Mucosa of gallbladder (tissue), 1 donor: ENCODE measurements around the gene FOXC1. TPM values are rescaled to one million over a fixed set of nuclear protein-coding genes. Genes with fewer than 3 reads are reported as not detected.

Source experiments
- DNase-seq: peaks from one replicate; pipeline ENCODE4 v3.0.0-alpha.2; 2020; ENCODE audit warnings: low spot score
- total RNA-seq: library from RNA; stranded (reverse); gene quantifications from one replicate; pipeline ENCODE4 v1.2.1, GENCODE V29; 2021
- donor health status: DM: no; HTN: no; CAD: no.

The FOXC1 gene
- total RNA-seq, 1 donor from 2014 or later: 9.5 TPM

DNA sequence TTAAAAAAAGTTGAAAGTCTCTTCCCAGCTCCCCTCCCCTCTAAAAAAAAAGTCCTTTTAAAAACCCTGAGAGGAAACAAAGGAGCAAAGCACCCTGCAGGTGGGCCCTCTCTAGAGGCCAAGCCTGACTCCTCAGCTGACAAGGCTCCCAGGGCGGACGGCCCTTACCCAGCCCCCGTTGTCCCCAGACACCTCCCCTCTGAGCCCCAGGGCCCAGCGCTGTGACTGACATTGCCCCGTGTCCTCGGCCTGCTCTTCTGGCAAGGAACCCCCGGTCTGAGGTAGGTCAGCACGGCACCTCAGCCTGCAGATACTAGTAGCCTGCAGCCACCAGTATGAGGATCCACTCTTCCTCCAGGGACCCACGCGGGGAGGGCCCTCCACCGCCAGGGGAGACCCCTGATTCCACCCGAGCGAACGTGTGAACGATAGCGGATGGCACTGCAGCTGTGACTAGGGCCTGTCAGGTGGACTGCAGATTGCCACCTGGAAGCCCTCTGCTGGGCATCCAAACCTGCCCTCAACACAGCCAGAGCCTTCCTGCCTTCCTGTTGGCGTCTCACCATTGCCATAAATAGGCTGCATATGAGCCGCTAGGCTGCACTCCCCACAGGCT lies 34.2 kb downstream of the FOXC1 start:
- no peak for DNase-seq

DNA sequence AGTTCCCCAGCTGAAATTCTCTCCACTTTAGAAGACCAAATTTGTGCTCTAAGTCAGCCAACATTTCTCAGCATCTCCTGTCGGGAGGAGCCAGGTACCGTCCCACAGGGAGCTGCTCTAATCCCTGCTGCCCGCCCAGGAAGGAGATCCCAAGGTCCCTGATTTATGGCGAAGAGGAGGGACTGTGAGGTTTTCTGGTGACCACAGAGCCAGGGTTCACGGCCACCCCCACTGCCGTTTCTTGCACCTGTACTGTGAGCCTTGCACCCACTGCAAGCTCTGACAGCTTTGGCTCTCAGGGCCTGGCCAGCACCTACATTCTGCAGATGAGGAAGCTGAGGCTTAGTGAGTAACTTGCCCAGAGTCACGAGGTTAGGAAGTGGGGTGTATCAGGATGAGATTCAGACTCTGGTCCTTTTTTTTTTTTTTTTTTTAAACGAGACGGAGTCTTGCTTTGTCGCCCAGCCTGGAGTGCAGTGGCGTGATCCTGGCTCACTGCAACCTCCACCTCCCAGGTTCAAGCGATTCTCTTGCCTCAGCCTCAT lies 34.9 kb downstream of the FOXC1 start:
- DNase-seq: no peak

DNA sequence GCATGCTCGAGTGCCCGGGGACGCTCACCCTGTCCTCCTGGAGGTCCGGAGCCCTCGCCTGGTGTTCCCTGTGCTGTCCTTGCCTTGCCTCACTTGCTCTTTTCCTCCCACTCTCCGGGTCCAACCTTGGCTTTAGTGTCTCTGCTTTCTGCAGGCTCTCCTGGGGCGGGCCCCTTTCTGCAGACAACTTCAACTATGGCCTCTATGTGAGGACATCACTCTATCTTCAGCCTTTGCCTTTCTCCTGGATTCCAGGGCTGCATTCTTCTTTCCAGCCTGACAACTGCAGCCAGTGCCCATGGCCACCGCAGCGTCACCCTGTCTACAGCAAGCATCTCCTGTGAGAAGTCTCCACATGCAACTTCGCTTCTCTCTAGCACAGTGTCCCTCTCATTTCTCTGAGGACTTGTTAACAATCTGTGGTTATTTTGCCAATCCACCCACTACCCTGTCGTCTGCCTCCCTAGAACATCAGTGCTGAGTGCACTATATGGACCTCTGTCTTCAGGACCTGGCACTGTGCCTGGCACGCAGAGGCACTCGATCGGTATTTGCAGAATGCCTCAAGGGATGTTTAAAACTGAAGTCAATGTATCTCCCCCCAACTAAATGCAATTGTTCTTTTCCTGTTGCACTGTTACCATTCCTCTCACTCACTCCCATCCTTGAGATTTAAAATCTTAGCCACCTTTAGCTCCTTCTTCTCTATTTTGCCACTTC lies 35.9 kb downstream of the FOXC1 start:
- no peak for DNase-seq

DNA sequence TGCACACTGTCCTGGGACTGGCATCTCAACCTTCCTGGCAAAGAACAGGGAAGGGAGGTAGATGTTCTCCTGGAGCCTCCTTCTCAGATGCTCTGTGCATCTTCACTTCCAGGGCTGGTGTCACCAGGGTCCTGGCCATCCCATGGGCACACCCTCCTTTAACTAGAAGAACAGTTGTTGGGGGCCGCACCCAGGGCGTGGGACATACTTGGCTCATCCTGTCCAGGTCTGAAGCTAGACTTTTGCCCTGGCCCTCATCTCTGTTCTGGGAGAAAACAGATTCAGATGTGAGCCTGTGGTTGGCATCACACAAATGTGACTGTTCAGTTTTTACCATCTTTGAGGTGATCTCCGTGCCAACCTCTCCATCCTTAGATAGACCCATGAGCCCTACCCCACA lies 41.6 kb downstream of the FOXC1 start:
- DNase-seq: no peak

DNA sequence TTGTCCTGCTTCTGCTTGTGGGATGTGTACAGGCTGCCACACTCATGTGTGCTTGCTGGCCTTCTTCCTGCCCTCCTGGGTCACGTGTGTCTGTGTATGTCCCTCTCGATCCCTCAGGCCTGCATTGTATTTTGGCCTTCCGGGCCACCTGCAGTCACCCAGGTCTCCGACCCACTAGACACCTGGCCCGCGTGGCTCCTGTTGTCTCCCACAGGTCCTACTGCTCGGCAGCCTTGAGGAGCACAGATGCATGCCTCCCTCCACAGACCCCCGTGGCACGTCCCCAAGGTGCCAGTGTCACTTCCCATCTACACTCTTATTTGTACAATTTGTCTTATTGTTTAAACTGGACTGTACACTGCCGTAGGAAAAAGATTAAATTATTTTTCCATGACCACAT lies 43.1 kb downstream of the FOXC1 start:
- DNase-seq: no peak

DNA sequence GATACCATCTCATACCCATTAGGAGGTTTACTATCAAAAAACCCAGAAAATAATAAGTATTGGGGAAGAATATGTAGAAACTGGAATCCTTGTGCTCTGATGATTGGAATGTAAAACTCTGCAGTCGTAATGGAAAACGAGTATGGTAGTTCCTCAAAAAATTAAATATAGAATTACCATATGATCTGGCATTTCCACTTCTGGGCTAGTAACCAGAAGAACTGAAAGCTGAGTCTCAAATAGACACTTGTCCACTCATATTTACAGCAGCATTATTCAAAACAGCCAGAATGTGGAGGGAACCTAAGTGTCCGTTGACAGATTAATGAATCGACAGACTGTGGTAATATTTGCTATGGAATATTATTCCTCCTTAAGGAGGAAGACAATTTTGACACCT lies 44.3 kb downstream of the FOXC1 start:
- no peak for DNase-seq

DNA sequence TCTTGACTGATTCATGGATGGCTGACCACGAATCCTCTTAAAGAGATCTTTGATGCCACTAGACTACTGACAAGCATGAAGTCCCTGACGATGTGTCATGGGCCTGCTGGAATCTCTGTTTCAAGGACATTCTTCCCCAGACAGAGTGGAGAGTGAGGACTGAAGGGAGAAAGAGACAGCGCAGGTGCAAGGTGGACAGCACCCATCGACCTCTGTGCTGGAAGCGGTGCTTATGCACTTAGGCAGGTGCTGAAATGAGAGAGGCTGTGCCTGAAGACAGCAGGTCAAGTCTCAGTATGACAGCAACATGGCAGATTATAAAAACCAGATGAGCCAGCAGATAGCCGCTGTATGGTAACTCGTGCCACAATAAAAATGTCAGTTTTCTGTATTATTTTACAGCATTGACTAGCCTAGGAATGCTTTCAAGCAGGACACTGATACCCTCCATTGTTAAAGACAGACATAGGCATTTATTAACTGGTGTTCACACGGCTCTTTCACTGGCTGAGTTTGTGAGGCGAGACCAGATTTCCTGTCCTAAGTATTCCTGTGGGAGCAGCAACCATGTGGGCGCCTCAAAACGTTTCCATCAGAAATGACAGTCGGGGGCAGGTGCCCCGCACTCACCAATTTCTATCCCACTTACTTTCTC lies 47.5 kb downstream of the FOXC1 start:
- DNase-seq: no peak

DNA sequence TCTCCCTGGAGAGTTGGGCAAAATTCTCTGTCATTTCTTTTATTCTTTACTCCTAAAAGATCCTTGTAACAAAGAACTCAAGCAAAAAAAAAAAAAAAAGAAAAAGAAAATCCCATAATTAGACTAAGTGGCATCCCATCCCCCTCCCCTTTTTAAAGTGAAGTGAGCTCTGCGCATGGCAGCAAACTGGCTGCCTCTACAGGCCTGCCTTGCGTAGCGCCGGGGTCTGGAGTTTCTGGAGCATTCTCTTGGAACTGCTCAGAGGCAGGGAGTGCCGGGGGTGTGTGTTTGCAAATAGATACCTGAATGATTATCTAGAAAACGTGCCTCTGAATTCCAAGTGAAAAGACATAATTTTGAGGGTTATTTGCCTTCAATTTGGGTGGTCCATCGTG lies 48.1 kb downstream of the FOXC1 start:
- no peak for DNase-seq

DNA sequence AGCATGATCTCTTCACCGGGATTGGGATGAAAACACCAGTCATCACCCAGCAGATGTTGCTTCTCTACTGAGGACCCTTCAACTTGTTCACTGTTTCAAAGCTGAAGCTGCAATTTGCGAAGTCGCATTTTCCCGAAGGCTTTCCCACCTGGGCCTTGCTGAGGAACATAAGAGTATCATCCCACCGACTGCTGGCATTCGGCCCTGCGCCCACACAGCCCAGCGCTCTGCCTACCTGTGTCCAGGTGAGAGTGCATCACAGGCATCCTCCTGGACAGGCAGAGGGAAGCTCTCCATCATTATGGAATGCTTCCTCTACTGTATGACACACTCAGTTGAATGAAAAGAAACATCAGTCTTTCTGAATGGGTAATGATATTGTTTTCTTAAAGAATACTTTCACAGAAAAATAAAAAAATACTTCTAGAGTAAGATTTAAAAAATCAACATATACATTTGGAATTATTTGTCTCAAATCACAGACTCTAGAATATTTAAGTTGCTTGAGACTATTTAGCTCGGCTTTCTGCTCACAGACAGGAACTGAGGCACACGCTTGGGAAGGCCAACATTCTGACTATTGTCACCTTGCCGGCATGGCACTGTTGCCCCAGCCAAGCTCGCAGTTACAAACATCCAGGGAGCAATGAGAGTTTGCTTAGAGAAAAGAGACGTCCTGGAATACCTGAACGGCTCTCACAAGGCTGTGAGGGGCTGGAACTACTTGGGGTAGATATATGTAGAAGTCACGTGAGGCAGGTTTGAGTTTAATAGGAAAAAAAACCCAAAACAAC lies 48.7 kb downstream of the FOXC1 start:
- DNase-seq: no peak

DNA sequence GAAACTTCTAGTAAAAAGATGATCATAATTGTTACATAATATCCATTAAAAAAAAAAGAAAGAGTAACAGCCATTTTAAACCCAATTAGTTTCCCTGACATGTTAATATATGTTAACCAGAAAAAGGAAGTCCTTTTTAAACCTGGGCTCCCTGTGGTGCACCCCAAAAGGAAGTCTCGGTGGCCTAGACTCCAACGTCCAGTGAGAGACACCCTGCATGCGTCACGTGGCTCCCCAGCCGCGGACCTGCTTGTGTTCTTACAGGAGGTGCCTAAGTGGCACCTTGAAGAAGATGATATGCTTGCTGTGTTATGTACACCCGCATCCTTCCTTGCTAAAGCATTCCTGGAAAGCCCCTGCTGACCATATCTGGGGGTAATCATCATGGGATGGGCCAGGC lies 50.1 kb downstream of the FOXC1 start:
- no peak for DNase-seq

DNA sequence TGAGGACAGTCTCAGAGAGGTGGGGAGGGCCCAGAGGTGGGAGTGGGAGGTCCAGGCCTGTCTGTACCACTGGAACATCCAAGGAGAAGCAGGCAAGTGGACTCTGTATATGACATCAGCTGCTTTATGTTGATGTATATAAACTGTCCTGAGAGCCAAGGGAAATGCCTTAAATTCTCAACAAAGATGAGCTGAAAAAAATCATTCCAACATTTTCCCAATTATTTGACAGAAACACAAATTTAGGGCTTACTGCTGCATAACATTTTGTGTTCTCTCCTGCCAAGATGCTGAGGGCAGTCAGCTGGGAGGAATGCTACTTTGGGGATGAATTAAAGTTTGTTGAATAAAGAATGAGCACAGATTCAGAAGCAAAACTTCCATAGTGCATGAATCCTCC lies 52.8 kb downstream of the FOXC1 start:
- no peak for DNase-seq

Other genes with a start within 250 kb of the FOXC1 start
- 3.6 TPM for gene FOXF2, start 220.3 kb upstream of the FOXC1 start, total RNA-seq